ENCODE results near the gene FBL.

DNA sequence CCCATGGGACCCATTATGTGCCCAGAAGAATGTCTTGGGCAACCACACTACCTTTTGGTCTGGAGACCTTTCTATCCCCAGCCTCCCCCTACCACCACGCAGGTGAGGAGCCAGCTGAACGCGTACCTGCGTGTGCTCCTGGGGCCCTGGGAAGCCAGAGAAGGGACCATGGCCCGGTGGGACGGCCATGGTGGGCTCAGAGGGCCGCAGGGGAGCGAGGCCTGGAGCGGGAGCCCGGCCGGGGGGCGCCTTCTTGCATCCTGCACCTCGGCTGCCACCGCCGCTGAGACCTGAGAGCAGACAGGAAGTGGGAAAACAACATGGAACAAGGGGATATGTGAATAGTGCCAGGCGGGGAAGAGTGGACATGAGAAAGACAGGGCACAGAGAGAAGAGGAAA, 14.5 kb downstream of the FBL start:
- TF ChIP-seq, protein P1, sequence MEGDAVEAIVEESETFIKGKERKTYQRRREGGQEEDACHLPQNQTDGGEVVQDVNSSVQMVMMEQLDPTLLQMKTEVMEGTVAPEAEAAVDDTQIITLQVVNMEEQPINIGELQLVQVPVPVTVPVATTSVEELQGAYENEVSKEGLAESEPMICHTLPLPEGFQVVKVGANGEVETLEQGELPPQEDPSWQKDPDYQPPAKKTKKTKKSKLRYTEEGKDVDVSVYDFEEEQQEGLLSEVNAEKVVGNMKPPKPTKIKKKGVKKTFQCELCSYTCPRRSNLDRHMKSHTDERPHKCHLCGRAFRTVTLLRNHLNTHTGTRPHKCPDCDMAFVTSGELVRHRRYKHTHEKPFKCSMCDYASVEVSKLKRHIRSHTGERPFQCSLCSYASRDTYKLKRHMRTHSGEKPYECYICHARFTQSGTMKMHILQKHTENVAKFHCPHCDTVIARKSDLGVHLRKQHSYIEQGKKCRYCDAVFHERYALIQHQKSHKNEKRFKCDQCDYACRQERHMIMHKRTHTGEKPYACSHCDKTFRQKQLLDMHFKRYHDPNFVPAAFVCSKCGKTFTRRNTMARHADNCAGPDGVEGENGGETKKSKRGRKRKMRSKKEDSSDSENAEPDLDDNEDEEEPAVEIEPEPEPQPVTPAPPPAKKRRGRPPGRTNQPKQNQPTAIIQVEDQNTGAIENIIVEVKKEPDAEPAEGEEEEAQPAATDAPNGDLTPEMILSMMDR (IDR thresholded peaks at IDR 0.05): no peak
- TF ChIP-seq POLR2A (IDR thresholded peaks at IDR 0.05) (no peak), POLR2AphosphoS5 (IDR thresholded peaks at IDR 0.05) (no peak)

All from prostate gland (tissue), 2 donors.